ENCODE measurements around the gene MCU.
"Not testable (repeated sequence)": the region's sequence is repeated elsewhere in the genome, so short reads cannot be mapped to it uniquely, and the experiment has no call there.

Gene MCU

GRCh38 chr10:72691863-72692743 is at the start of gene MCU:
Gene MCU (plus strand): TSS chr10:72692143. CDS start chr10:72692152, 9 bp downstream.
- DNase-seq: peak; percentile 79

GRCh38 chr10:72642318-72642717 is 49.6 kb upstream of the MCU start:
- no peak for DNase-seq

GRCh38 chr10:72645263-72645858 is 46.6 kb upstream of the MCU start:
- no peak for DNase-seq

GRCh38 chr10:72646971-72647370 is 45.0 kb upstream of the MCU start:
- DNase-seq: not testable (repeated sequence)

- DNase-seq: no peak
Measured at GRCh38 chr10:72648301-72648700, 43.6 kb upstream of the MCU start.

- no peak for DNase-seq
Measured at GRCh38 chr10:72649291-72649690, 42.7 kb upstream of the MCU start.

GRCh38 chr10:72653383-72654096 is 38.4 kb upstream of the MCU start:
- no peak for DNase-seq

GRCh38 chr10:72654720-72655119 is 37.2 kb upstream of the MCU start:
- DNase-seq: no peak

GRCh38 chr10:72658696-72659400 is 33.1 kb upstream of the MCU start:
- DNase-seq: no peak

- DNase-seq: no peak
Measured at GRCh38 chr10:72659694-72660093, 32.2 kb upstream of the MCU start.

GRCh38 chr10:72660220-72660619 is 31.7 kb upstream of the MCU start:
- no peak for DNase-seq

- no peak for DNase-seq
Measured at GRCh38 chr10:72661431-72661830, 30.5 kb upstream of the MCU start.

GRCh38 chr10:72663971-72664370 is 28.0 kb upstream of the MCU start:
- no peak for DNase-seq

GRCh38 chr10:72665925-72666324 is 26.0 kb upstream of the MCU start:
- no peak for DNase-seq

- DNase-seq: no peak
Measured at GRCh38 chr10:72667207-72667864, 24.6 kb upstream of the MCU start.

GRCh38 chr10:72673280-72673679 is 18.7 kb upstream of the MCU start:
- DNase-seq: no peak

- DNase-seq: not testable (repeated sequence)
Measured at GRCh38 chr10:72674174-72674573, 17.8 kb upstream of the MCU start.

GRCh38 chr10:72679838-72680241 is 12.1 kb upstream of the MCU start:
- DNase-seq: no peak

GRCh38 chr10:72682638-72683037 is 9.3 kb upstream of the MCU start:
- no peak for DNase-seq

- no peak for DNase-seq
Measured at GRCh38 chr10:72685264-72685921, 6.5 kb upstream of the MCU start.

GRCh38 chr10:72686430-72686829 is 5.5 kb upstream of the MCU start:
- not testable (repeated sequence) for DNase-seq

- DNase-seq: no peak
Measured at GRCh38 chr10:72687035-72687434, 4.9 kb upstream of the MCU start.

Measured in DMS 273 treated with DMSO at 0.1 percent for 48 hours (cell line).